CD4-positive, alpha-beta T cell treated with Interferon alpha-2 for 1 hour (primary cell): Measurements from ENCODE around the gene LCLAT1.

Source experiments
- DNase-seq, 2 donors: peaks; one replicate each; pipeline ENCODE4 v3.0.0-alpha.2; 2020 to 2022

The LCLAT1 gene

DNA sequence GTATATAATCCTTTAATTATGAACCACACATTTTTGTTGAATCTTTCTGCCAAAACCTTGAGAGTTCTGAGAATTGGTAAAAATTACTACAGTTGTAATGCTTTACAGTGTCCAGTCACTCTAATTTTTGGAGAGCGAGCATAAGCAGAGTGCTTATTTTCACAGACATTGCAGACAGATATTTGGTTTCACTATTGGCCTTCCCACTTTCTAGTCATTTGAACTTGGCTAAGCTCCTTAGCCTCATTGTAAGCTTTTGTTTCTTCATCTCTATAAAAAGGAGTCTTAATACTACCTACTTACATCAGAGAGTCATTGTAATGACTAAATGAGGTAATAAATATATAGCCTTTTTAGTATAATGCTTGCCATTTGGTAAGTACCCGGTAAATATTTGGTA, 80.4 kb downstream of the LCLAT1 start:
- no peak for DNase-seq

DNA sequence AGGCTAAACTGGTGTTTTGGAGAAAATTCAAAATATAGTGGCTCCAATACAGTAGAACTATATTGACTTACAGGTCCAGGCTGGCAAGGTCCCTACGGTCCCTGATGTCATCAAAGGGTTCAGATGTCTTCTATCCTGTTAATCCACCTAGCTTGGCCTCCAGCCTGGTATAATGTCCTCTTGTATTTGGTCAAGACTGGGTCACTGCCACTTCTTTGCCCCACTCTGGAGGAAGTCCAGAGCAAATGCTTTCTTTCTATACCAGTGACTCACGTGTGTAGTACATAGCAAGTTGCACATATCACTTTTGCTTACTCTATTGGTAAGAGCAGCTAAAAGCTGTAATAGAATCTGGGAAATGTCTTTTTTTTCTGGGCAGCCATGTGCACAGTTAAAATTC, 80.8 kb downstream of the LCLAT1 start:
- no peak for DNase-seq

DNA sequence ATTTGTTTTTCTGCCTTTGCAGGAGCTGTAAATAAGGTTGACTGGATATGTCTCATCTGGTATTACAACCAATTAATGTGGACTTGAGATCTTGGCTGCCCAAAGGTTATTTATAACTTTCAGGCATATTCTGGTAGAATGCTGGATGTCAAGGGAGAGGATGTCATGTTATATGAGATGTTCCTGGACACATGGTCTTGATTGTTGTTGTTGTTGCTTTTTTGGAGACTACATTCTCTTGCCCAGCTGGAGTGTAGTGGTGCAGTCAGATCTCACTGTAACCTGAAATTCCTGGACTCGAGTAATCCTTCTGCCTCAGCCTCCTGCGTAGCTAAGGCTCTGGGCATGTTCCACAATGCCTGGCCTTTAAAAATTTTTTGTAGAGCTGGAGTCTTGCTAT, 83.3 kb downstream of the LCLAT1 start:
- DNase-seq = no peak

DNA sequence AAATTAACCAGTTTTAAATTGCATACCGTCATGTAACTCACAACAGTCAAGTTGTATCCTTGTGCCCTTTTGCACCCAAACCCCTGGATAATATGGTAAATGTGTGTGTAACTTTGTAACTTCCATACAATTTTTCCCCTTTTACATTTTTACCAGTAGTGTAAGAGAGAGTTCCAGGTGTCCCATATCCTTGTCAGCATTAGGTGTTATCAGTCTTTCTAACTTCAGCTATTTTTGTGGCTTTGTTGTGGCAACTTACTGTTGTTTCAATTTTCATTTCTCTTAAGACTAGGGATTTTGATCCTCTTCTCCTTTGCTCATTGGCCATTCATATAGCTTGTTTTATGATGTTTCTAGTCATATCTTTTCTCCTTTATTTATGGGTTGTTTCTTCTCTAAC, 94.6 kb downstream of the LCLAT1 start:
- no peak for DNase-seq

DNA sequence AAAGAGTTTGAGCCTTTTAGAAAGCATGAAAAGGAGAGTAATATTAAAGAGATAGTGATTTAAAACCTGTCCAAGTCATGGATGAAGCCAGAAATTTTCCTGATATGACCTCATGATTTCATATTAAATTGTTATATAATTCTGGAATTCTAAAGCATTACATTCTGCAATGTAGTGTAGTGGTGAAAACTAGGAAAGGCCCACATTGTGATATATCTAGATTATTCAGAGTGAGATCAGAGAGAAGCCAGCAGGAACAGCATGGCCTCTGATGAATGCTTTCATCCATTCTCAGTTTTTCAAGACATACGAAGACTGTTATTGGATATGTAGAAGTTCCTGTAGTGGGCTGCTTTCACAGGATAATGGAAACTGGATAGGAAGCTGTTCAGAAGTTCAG, 98.8 kb downstream of the LCLAT1 start:
- DNase-seq = no peak

DNA sequence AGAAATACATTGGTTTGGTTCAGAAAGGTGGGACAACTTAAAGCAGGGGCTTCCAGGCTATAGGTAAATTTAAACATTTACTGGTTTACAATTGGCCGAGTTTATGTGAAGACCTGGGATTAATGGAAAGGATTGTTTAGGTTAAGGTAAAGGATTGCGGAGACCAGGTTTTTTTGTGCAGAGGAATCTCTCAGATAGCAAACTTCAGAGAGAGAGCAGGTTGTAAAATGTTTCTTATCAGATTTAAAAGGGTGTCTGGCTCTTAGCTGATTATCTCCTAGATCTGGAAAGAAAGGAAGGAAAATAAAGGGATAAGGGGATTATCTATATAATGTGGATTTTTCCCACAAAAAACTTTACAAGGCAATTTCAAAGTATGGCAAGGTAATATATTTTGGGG, 101.3 kb downstream of the LCLAT1 start:
- no peak for DNase-seq

DNA sequence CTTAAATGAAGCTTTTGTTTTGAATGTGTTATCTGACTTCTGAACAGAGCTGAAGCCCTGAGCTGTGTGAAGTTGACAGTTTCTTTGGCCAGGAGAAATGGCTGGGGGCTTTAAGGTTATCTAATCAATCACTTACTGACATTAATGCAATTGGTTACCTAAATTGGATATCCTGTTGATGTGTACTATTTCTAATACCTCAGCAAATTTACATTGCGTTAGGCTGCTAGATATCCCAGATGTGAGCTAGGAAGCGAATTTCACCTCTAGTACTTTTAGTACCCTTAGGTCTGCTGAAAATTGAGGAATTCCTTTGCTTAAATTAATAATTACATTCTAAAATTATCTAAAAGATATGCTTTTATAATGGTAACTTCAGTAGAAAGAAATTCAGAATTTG, 102.0 kb downstream of the LCLAT1 start:
- DNase-seq = no peak

DNA sequence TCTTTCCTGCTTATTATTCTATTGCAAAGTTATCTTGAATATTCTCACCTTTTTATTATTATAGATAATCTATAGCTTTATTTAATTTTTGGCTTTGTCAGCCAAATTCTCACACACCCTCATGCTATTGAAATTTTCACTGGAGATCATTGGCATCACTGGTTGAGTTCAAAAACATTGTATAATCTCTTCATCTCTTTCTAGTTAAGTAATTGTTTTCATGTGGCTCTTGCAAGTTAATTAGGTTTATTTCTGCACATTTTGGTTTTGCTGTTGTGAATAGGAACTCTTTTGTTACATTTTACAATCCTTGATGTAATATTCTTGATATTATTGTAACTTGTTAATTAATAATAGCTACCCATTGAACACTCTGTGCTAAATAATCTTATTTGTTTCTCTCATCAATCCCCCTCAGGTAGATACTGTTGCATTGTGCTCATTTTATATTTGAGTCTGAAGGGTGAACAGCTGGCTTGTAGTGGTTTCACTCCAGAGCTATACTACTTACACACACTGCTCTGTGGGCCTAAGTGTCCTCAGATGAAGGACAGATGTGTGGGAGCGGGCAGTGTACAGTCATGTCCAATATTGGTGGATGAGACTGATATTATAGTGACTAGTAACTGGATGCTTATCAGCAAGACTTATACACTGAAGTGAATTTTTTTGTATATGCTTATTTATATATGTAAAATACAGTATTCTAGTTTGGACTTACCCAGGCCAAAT, 112.7 kb downstream of the LCLAT1 start:
- DNase-seq = no peak

DNA sequence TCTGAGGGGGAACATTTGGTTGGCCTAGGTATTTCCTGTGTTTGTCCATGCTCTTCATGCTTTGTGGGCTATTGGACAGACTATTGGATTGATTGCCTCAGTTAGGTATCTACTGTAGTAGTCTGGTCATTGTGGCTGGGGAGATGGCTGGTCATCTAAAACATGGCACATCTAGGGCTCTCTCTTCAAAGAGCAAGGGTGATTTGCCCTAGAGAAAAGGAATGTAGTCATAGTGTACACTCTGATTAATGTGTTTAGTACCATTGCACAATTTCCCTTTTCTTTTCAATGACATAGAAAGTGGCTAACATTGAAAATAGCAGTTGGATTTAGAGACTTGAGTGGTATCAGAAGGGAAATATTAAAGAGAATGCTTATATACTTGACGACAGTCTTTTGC, 114.3 kb downstream of the LCLAT1 start:
- no peak for DNase-seq

DNA sequence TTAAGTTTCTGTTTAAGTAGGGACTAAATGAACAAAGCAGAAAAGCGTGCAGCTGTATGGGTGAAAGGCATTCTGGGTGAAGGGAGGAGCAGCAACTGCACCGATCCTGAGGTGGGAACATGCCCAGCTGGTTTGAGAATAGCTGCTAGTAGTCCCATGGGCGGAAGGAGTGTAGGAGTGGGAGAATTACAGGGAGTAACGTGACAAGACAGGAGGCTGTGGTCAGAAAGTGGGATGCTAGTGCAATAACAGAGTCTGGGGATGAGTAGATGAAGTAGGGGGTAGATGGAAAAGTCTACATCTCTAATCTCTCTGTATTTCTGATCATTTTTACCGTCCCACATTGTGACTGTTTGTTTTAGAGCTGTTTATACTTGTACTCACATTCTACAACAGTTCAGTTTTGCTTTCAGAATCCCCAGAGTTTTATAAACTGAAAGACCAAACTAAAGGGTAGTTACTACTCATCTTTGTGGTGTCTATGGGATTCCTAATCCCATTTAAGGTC, 118.9 kb downstream of the LCLAT1 start:
- DNase-seq = no peak

DNA sequence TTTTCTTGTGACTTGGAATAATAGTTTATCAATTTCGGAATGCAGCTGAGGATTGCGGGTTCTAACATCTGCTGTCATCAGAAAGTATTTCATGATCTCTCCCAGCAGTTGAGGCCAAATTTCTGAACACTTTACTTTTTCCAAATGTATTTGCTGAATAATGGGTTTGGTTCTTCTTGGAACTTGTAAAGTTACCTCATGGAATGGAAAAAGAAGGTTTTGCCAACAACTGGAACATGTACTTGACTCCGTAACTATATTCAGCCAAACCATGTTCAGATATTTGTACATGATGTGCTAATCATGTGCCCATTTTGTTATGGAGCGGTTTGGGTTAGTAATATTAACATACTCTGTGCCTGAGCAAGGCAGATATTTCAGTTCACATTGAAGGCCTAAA, 119.6 kb downstream of the LCLAT1 start:
- DNase-seq = no peak

DNA sequence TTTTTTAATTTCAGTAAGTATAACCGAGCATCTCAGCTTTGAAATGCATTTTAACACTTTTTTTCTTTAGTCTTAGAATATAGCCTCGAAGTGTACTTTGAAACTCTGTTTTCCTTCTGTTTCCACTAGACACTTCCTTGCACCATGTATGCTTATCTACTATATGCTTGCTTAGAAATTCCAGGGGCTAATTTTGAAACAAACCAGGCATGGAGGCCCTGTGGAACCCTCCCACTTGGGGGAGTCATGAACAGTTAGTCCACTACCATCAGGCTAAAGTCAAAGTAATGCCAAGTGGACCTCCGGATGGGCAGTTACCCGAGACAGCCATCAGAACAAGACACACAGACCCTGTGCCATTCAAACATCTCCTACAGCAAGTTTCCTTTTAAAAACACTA, 120.3 kb downstream of the LCLAT1 start:
- DNase-seq = no peak

DNA sequence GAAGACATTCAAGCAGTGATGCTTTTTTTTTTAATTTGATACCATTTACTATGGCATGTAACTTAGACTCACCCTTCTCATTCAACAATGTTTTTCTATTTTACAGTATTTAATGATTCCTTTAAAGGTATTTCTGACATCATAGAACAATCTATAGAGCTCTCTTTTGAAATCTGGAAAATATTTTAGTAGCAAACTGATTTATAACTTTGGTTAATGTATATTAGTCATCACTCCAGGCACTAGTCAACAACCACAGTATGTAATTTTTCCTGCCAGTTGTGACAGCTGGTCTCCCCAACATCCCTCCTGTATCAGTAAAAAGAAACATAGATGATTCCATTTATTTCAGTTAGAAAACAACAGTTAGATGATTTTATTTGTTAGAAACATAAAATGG, 122.9 kb downstream of the LCLAT1 start:
- DNase-seq = no peak

DNA sequence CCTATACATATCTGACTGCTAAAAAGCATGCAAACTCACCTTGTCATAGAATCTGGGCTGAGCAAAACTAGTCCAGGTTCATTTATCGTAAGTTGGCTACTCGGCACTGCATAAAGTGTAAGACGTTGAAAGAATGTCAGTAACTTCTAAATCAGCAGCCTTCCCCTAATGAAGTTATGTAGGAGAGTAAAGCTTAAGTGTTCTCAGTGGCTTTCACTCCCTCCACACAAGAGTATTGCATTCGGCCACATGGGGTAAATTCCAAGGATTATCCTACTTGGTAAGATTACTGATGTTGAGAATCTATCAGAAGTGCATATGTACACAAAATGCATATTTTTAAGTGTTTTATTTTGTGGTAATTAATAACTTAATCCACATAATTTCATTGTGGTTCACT, 130.1 kb downstream of the LCLAT1 start:
- no peak for DNase-seq

DNA sequence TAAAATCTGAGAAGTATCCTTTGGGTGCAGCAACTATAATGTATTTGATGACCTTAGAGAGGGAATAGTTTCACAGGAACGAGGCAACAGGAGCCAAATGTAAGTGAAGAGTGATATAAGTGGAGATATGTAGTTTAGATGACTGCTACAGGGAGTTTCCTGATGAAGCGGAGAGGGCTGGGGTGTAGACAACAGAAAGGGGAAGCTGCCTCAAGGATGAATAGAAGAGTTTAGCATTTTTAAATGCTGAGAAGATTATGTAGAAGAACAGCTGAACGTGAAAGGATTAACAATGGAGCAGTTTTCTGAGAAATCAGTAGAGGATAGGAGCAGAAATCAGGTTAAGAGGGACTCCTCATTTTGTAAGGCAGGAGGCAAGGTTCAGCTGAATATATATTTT, 133.3 kb downstream of the LCLAT1 start:
- peak in 1 of 2 donors; percentile 2 for DNase-seq

DNA sequence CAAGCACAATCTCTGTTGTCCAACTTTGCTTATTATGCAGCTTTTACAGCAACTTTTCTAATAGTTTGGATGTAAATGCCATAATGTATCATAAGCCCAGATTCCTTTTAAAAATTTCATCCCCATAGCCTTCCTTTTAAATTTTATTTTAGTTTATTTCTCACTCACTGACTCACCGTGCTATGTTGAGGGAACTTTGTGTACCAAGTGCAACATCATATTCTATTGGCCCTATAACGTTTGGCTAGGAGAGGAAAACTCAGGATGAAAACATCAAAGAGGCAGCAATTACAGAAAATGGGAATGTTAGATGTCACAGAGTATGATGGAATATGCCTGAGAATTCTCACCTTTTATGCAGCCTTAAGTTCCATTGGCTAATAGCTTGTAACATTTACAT, 135.5 kb downstream of the LCLAT1 start:
- DNase-seq = no peak

DNA sequence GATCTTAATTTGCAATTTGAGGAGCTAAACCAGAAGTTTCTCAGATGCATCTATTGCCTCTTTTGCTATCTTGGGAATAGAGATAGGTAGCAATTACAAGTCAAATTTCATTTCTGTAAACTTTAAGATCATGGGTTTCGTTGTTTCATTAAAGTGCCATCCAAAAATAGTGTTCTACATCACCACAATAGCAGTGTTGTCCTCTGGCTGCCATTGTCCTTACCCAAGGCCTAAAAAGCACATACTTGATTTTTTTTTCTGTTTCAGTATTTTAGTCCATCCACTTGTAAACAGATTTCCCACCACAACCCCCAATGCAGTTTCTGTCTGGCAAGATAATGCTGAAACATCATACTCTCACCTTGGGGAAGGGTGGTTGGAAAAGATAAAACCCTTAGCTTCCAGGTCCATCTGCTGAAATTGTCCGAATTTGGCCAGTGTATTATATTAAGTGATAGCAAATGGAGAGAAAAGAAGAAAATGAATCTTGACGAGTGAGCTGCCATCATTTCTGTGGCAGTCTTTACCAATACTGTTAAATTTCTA, 136.2 kb downstream of the LCLAT1 start:
- no peak for DNase-seq

DNA sequence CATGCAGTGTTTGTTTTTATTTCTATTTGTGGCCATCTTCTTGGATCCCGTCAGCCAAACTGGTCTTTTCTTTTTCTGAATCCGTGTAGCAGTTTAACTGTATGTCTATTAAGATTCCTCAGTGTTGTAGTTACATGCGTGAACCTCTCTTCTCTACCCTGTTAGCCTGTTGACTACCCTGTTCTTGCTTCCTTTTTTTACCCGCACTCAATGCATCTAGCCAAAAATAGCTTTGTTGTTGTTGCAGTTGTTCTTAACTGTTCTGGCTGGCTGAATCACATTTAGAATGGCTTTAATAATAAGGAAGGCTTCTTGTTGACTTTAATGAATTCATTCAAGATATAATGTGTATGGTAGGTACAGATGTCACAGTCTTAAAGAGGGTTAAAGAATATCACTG, 137.1 kb downstream of the LCLAT1 start:
- no peak for DNase-seq

DNA sequence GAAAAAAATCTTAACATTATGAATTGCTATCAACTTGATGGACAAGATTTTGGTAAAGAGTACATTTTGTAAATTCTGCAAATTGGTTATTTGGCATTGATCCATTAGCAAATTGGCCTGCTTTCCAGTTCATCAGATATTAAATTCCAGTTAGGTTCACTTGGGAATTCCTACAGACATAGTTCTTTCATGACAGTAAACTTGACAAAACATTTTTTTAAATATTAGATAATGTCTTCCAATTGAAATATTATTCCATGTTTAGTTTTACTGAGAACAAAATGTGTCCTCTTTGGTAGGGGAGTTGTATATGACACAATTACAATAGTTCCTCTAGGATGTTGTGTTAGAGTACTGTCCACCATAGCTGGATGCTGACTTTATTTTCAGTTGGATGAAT, 141.9 kb downstream of the LCLAT1 start:
- no peak for DNase-seq

DNA sequence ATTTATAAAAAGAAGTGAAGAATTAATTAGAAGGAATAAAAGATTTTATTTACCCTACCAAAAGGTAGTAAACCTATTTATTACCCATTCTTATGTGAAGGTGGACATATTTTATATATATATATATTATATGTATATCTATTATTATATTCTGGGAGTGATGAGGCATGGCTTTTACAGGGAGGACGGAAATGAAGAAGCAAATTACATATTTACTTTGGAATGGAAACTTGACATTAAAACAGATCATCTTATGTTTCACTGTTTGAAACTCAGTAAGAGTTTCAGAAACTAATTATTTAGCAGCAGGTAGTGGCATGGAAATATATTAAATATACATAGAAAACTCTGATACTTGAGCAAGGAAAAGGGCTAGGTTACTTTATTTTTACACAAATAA, 143.4 kb downstream of the LCLAT1 start:
- DNase-seq = no peak

DNA sequence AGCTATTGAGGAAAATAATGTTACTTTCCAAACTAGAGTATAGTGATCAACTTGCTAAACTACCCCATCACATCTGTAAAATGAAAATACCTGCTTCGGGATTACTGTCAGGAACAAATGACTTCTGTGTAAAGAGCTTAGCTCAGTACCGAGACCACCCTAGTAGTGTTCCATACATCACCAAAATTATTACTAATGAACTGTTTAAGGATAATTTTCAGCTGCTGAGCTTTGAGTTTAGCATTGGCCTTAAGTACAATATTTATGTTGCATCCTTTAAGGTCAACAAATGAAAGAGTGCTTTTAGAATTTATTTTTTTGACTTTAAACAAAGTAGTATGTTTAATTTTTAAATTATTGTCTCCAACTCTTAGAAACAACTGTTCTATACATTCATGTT, 144.1 kb downstream of the LCLAT1 start:
- DNase-seq = no peak

DNA sequence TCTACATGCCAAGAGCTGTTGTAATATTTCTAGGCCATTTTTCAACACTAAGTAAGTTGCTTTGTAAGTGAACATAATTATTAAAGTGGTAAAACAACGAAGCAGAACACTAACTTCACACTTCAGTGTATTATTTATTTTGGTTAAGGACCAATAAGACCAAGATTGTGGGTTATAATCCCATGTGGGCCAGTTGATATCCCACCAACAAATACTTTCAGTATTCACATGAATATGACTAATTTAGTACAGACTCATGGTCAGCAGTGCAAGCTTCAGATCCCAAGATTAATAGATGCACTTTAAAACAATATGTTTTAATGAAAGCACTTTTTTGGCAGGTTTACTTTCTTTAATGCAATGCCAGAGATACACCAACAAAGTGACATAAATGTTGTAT, 154.3 kb downstream of the LCLAT1 start:
- DNase-seq = no peak

DNA sequence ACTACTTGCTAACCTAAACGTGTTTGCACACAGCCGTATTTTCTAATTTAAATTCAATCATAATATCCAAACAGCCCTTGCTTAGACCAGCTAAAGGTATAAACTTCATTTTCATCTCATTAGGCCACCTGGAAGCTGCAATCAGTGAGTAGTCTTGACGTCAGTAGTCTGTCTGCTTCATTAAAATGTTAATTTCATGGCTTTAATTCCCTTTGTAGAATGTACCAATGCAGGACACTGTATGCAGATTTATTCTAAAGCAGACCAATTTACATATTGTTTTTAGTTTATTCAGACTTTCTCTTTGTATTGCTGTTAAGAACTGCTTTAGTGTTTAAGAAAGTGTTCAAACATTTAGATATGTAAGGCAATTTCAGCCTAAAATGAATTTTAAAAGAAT, 158.2 kb downstream of the LCLAT1 start:
- DNase-seq = no peak

DNA sequence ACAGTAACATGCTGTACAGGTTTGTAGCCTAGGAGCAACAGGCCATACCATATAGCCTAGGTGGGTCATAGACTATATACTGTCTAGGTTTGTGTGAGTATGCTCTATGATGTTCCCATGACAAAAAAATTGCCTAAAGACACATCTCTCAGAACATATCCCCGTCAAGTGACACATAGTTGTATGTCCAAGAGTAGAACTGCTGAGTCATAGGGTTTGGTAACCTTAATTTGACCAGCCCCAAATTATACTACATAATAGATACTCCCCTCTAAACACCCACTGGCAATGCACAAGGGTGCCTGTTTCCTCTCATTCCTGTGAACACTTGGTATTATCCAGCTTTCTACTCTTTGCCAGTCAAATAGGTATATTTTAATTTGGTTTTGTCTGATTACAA, 161.6 kb downstream of the LCLAT1 start:
- DNase-seq = no peak

DNA sequence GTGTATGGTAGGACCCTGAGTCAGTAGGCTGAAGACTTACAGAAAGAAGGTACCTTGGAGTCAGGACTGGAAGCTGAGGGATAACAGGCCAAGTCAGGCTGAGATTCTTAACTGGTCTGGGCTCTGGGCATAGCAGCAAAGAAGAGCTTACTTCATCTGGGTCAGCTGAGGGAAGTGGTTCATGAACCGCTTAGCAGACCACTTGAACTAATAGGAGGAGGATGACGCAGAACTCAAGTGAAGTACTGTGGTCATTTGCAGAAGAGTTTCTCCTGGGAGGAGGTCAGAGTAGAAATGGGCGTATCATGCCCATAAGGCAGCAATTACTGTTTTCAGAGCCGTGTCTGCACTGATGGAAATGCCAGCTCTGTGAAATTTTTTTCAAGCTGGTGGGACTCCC, 164.5 kb downstream of the LCLAT1 start:
- no peak for DNase-seq
